ENCODE measurements around the gene RRM2. TPM values are rescaled to one million over a fixed set of nuclear protein-coding genes. Genes with fewer than 3 reads are reported as not detected.

RRM2 gene
- polyA plus RNA-seq, 1 donor (not counting 4 experiments of a cell fraction or from before 2014, with no cell fraction given): 25.7 TPM

DNA sequence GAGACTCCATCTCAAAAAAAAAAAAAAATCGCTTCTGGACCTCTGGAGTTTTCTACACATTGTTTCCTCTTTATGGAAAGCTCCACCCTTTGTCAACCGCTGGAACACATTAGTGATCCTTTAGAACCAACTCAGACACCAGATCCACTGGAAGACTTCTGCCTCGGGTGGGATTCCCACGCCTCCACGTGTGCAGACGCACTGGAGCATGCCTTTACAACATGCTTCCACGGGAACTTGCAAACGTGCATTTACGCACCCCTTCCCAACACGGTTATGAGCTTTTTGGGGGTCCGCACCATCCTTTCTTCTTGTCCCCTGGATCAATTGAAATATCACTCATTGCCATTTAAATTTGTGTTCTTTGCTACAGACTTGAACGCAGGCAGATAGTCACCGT is 47.4 kb upstream of the RRM2 start:
- no peak overlapping the region for H3K27ac ChIP-seq (ENCODE audit: control insufficient read depth, insufficient read depth, low read length)

DNA sequence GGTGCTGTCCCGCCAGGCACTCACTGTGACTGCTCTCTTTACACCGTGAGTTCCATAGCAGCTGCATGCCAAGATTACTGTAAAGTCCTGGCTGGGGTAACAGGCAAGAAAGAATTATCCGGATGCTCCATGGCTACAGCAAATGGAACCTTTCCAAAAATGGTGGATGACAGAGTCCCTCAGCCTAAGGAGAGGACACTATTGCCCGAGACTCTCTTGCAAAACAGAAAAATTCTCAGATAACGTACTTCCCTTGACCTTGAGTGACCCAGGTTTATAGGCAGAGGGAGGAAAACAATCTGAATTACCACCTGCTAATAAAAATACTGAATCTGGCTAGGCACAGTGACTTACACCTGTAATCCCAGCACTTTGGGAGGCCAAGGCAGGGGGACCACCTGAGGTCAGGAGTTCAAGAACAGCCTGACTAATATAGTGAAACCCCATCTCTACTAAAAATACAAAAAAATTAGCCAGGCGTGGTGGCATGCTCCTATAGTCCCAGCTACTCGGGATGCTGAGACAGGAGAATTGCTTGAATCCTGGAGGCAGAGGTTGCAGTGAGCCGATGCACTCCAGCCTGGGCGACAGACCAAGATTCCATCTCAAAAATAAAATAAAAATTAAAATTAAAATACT is 46.8 kb upstream of the RRM2 start:
- no peak overlapping the region for H3K27ac ChIP-seq (ENCODE audit: control insufficient read depth, insufficient read depth, low read length)
- H3K4me3 ChIP-seq (ENCODE audit: control insufficient read depth in 2 of 3, extremely low read depth in 1 of 3, insufficient read depth in 2 of 3, low read depth in 1 of 3, low read length in 3 of 3): no peak overlapping the region
- TF ChIP-seq, protein P1, sequence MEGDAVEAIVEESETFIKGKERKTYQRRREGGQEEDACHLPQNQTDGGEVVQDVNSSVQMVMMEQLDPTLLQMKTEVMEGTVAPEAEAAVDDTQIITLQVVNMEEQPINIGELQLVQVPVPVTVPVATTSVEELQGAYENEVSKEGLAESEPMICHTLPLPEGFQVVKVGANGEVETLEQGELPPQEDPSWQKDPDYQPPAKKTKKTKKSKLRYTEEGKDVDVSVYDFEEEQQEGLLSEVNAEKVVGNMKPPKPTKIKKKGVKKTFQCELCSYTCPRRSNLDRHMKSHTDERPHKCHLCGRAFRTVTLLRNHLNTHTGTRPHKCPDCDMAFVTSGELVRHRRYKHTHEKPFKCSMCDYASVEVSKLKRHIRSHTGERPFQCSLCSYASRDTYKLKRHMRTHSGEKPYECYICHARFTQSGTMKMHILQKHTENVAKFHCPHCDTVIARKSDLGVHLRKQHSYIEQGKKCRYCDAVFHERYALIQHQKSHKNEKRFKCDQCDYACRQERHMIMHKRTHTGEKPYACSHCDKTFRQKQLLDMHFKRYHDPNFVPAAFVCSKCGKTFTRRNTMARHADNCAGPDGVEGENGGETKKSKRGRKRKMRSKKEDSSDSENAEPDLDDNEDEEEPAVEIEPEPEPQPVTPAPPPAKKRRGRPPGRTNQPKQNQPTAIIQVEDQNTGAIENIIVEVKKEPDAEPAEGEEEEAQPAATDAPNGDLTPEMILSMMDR (optimal IDR thresholded peaks at IDR 0.05 in 1 of 3, IDR thresholded peaks at IDR 0.05 in 1 of 3, conservative IDR thresholded peaks at IDR 0.05 in 1 of 3; ENCODE audit: extremely low read depth in 1 of 3, insufficient read depth in 2 of 3, low read length in 3 of 3): no peak
- no peak for TF ChIP-seq EZH2 (IDR thresholded peaks at IDR 0.05; ENCODE audit: low read length)
- FAIRE-seq (no peak), DNase-seq (ENCODE audit: low read depth, low spot score) (no peak)
- H3K27me3 ChIP-seq (ENCODE audit: control insufficient read depth, extremely low read depth, insufficient read depth, low read length): peaks cover 48% of the 10 kb centered on the region
- no peaks in the 10 kb centered on the region for H3K36me3 ChIP-seq (ENCODE audit: control insufficient read depth in 2 of 2, extremely low read depth in 1 of 2, insufficient read depth in 2 of 2, low read length in 2 of 2)
- H3K4me2 ChIP-seq (ENCODE audit: control insufficient read depth, extremely low read depth, insufficient read depth, low read depth, low read length): no peak overlapping the region
- no peaks in the 10 kb centered on the region for H4K20me1 ChIP-seq (ENCODE audit: control insufficient read depth, extremely low read depth, insufficient read depth, low read length)
- no peaks in the 10 kb centered on the region for H3K9me3 ChIP-seq (ENCODE audit: control insufficient read depth, low read depth, low read length)
- no peaks in the 10 kb centered on the region for H3K9me1 ChIP-seq (ENCODE audit: control insufficient read depth, extremely low read depth, insufficient read depth, low read length)
- dilution Hi-C loops (cut with MboI; ENCODE audit: extremely low pct_ligation_motif_present, low sequenced_read_pairs): no loop called here
- no peaks in the 10 kb centered on the region for H3K4me1 ChIP-seq (ENCODE audit: control insufficient read depth, extremely low read depth, insufficient read depth, low read length)
- no peaks in the 10 kb centered on the region for H3K79me2 ChIP-seq (ENCODE audit: control insufficient read depth, insufficient read depth, low read length)
- no peak overlapping the region for H3K9ac ChIP-seq (ENCODE audit: control insufficient read depth, extremely low read depth, insufficient read depth, low read length)
- H2AFZ ChIP-seq (ENCODE audit: control insufficient read depth, low read length): no peak overlapping the region

More for the DNA sequence above, 47.4 kb upstream of the RRM2 start:
- no peak overlapping the region for H3K9ac ChIP-seq (ENCODE audit: control insufficient read depth, extremely low read depth, insufficient read depth, low read length)
- FAIRE-seq (no peak), DNase-seq (ENCODE audit: low read depth, low spot score) (no peak)
- no peaks in the 10 kb centered on the region for H3K4me1 ChIP-seq (ENCODE audit: control insufficient read depth, extremely low read depth, insufficient read depth, low read length)
- H3K4me3 ChIP-seq (ENCODE audit: control insufficient read depth in 2 of 3, extremely low read depth in 1 of 3, insufficient read depth in 2 of 3, low read depth in 1 of 3, low read length in 3 of 3): no peak overlapping the region
- no peaks in the 10 kb centered on the region for H3K9me3 ChIP-seq (ENCODE audit: control insufficient read depth, low read depth, low read length)
- no peaks in the 10 kb centered on the region for H3K9me1 ChIP-seq (ENCODE audit: control insufficient read depth, extremely low read depth, insufficient read depth, low read length)
- H3K27me3 ChIP-seq (ENCODE audit: control insufficient read depth, extremely low read depth, insufficient read depth, low read length): peaks cover 44% of the 10 kb centered on the region
- TF ChIP-seq EZH2 (IDR thresholded peaks at IDR 0.05; ENCODE audit: low read length): no peak
- TF ChIP-seq, protein P1 (optimal IDR thresholded peaks at IDR 0.05 in 1 of 3, IDR thresholded peaks at IDR 0.05 in 1 of 3, conservative IDR thresholded peaks at IDR 0.05 in 1 of 3; ENCODE audit: extremely low read depth in 1 of 3, insufficient read depth in 2 of 3, low read length in 3 of 3): no peak
- H2AFZ ChIP-seq (ENCODE audit: control insufficient read depth, low read length): no peak overlapping the region
- dilution Hi-C loops (cut with MboI; ENCODE audit: extremely low pct_ligation_motif_present, low sequenced_read_pairs): no loop called here
- no peaks in the 10 kb centered on the region for H3K79me2 ChIP-seq (ENCODE audit: control insufficient read depth, insufficient read depth, low read length)
- no peaks in the 10 kb centered on the region for H3K36me3 ChIP-seq (ENCODE audit: control insufficient read depth in 2 of 2, extremely low read depth in 1 of 2, insufficient read depth in 2 of 2, low read length in 2 of 2)
- no peak overlapping the region for H3K4me2 ChIP-seq (ENCODE audit: control insufficient read depth, extremely low read depth, insufficient read depth, low read depth, low read length)
- H4K20me1 ChIP-seq (ENCODE audit: control insufficient read depth, extremely low read depth, insufficient read depth, low read length): no peaks in the 10 kb centered on the region
